Measurements from ENCODE around the gene MED7. TPM values are rescaled to one million over a fixed set of nuclear protein-coding genes. Genes with fewer than 3 reads are reported as not detected.

Gene MED7
- total and polyA plus RNA-seq, 2 of the 13 experiments (the other 11 are each of a cell fraction or from before 2014, with no cell fraction given) = 9.2 to 9.4 TPM

DNA sequence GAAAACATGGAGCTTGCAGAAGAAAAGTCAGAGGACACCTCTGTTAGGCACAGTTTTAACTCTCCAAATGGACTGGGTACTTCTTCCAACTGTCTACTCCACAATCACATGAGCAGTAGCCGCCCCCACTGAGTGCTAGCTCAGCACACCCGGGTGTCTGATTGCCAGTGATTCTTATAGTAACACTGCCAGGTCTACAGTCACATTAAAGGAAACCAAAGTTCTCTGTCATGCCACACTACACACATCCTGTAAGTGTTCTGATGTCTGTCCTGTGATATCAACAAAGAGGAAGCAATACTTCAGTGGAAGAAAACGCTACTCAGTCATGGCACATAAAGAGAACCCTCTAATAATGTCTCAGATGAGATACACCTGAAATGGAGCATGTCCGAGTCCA lies 33.7 kb downstream of the MED7 start, which contains the start of gene HAVCR2:
HAVCR2 (minus strand) TSS at position 69 of the 400 bp plus-strand sequence; CDS start at position 8, 61 bp downstream.
- POLR2A ChIA-PET = no interaction called here
- 34% methylated on average over 4 of the region's 4 CpGs for WGBS (ENCODE audit: low lambda C conversion rate)
- peaks cover 1 to 6% of the 10 kb centered on the region in 2 experiments; a peak in 2 of 5 replicates for H3K27me3 ChIP-seq (ENCODE audit: control insufficient read depth in 1 of 2, insufficient read depth in 2 of 2, low read length in 2 of 2)
- H3K9me3 ChIP-seq (ENCODE audit: low read length) = no peaks in the 10 kb centered on the region
- ATAC-seq (no peak), DNase-seq (ENCODE audit: low spot score) (no peak), FAIRE-seq (no peak)
- H2AFZ ChIP-seq (ENCODE audit: low read length) = peak within 1 kb of the TSS; percentile 68
- no peaks in the 10 kb centered on the region for H3K36me3 ChIP-seq (replicated peaks in 1 of 2; ENCODE audit: control insufficient read depth in 1 of 2, insufficient read depth in 2 of 2, low read length in 2 of 2)
- no TSS peak for BruUV-seq (replicated peaks)
- no peak within 1 kb of the TSS for H3K27ac ChIP-seq (ENCODE audit: extremely low read length, insufficient read depth, low read length)
- H3K4me1 ChIP-seq (ENCODE audit: insufficient read depth, low read length) = peaks cover 15% of the 10 kb centered on the region; the same call in 1 of the 2 replicates
- no peak within 1 kb of the TSS for H3K9ac ChIP-seq (ENCODE audit: insufficient read depth, low read depth, low read length)
- H3K4me3 ChIP-seq (replicated peaks in 1 of 3; ENCODE audit: insufficient read depth in 1 of 3, low read depth in 2 of 3, low read length in 3 of 3) = no peak within 1 kb of the TSS; a peak in 1 of 6 replicates
- TF ChIP-seq, protein P1, sequence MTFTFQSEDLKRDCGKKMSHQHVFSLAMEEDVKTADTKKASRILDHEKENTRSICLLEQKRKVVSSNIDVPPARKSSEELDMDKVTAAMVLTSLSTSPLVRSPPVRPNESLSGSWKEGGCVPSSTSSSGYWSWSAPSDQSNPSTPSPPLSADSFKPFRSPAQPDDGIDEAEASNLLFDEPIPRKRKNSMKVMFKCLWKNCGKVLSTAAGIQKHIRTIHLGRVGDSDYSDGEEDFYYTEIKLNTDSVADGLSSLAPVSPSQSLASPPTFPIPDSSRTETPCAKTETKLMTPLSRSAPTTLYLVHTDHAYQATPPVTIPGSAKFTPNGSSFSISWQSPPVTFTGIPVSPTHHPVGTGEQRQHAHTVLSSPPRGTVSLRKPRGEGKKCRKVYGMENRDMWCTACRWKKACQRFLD (CRISPR knock-in tag; IDR thresholded peaks at IDR 0.05; ENCODE audit: borderline replicate concordance) = no peak
- TF ChIP-seq KDM4B (CRISPR knock-in tag; IDR thresholded peaks at IDR 0.05) = no peak
- no peak for TF ChIP-seq ZNF639 (CRISPR knock-in tag; conservative IDR thresholded peaks at IDR 0.05)
- no peak for TF ChIP-seq TEF (CRISPR knock-in tag; IDR thresholded peaks at IDR 0.05)
- TF ChIP-seq FOXO4 (CRISPR knock-in tag; conservative IDR thresholded peaks at IDR 0.05) = no peak
- TF ChIP-seq ZNF792 (CRISPR knock-in tag; IDR thresholded peaks at IDR 0.05) = no peak
- no peak for TF ChIP-seq ZNF614 (CRISPR knock-in tag; IDR thresholded peaks at IDR 0.05; ENCODE audit: borderline replicate concordance)
- no peak for TF ChIP-seq ZNF333 (CRISPR knock-in tag; IDR thresholded peaks at IDR 0.05; ENCODE audit: borderline replicate concordance)
- TF ChIP-seq TGIF2 (CRISPR knock-in tag; IDR thresholded peaks at IDR 0.05) = no peak
- TF ChIP-seq ZNF296 (CRISPR knock-in tag; conservative IDR thresholded peaks at IDR 0.05) = no peak
- no peak for TF ChIP-seq ZNF224 (CRISPR knock-in tag; IDR thresholded peaks at IDR 0.05)
- no peak for TF ChIP-seq ZFP82 (CRISPR knock-in tag; IDR thresholded peaks at IDR 0.05; ENCODE audit: borderline replicate concordance)
- no peaks in the 10 kb centered on the region for H3K79me2 ChIP-seq (ENCODE audit: insufficient read depth, low read length)
- no peaks in the 10 kb centered on the region for H4K20me1 ChIP-seq (ENCODE audit: insufficient read depth, low read length)
- intact Hi-C loops (cut with micrococcal nuclease; ENCODE audit: unreplicated experiment) (no loop called here), in situ Hi-C loops (cut with HindIII; ENCODE audit: extremely low pct_ligation_motif_present, low pct_unique_long_range_greater_than_20kb) (no loop called here)
- H3K4me2 ChIP-seq (ENCODE audit: low read depth, low read length) = peak within 1 kb of the TSS; percentile 39; the same call in 1 of the 2 replicates
- CTCF ChIA-PET (ENCODE audit: low intra/inter-chr PET ratio, low total read pairs) = no interaction called here
